A549 (cell line): Measurements from ENCODE around the gene ELOVL4. TPM values are rescaled to one million over a fixed set of nuclear protein-coding genes. Genes with fewer than 3 reads are reported as not detected.

Source experiments
- ATAC-seq, 2 experiments: fragments of 200-7000 bp in 1 of 2; fragments of >200 bp in 1 of 2; cut with Nextera tagmentation in 1 of 2; cut with Tn5 transposase in 1 of 2; 3 replicates each; pipeline versions ENCODE4 v1.8.0 to v1.9.1; 2018 to 2020; ENCODE audit warnings: mild to moderate bottlenecking in 1 of 2, moderate library complexity in 1 of 2
- CTCF ChIA-PET: fragments of 300-600 bp; sonication (Branson Sonifier 250); formaldehyde crosslinking; extraction: SDS; loops from one replicate; lab custom pipeline; 2021; ENCODE audit warnings: antibody characterized with exemption, inconsistent platforms; lab: Yijun Ruan, JAX
- POLR2A ChIA-PET: fragments of 350-600 bp; formaldehyde crosslinking; extraction: SDS; loops from one replicate; lab custom pipeline; 2021; ENCODE audit warnings: antibody characterized with exemption, inconsistent platforms; lab: Yijun Ruan, JAX
- DNase-seq, 2 experiments: peaks; one replicate each; pipeline versions ENCODE4 v3.0.0 to v3.0.0-alpha.2; 2011 to 2016; ENCODE audit warnings: low read depth in 1 of 2, low spot score in 1 of 2
- FAIRE-seq: peaks from 2 replicates; lab custom pipeline; 2011; peaks lifted over from hg19 to GRCh38; lab: Jason Lieb, UNC
- H3K27ac ChIP-seq, 2 experiments: fragments of >200 bp; sonication (Bioruptor Twin); formaldehyde crosslinking; 3 replicates each; pipeline ENCODE4 v1.5.1; 2016 to 2017
- H3K4me1 ChIP-seq: fragments of >200 bp; sonication (Bioruptor Twin); formaldehyde crosslinking; 3 replicates; pipeline ENCODE4 v1.6.1; 2016
- H3K4me2 ChIP-seq: fragments of >200 bp; sonication (Bioruptor Twin); formaldehyde crosslinking; 3 replicates; pipeline ENCODE4 v1.6.1; 2016
- H3K4me3 ChIP-seq: fragments of >200 bp; sonication (Bioruptor Twin); formaldehyde crosslinking; 3 replicates; pipeline ENCODE4 v1.5.1; 2016
- H3K9me3 ChIP-seq: fragments of >200 bp; sonication (Bioruptor Twin); formaldehyde crosslinking; 3 replicates; pipeline ENCODE4 v1.6.1; 2016
- BCL3 ChIP-seq: fragments of >200 bp; sonication (Bioruptor Twin); formaldehyde crosslinking; IDR thresholded peaks from 3 replicates; pipeline ENCODE4 v1.6.1; 2016
- CBX2 ChIP-seq: fragments of 200-600 bp; sonication (generic); IDR thresholded peaks from 2 replicates; pipeline ENCODE4 v1.6.1; 2016; ENCODE audit warnings: low read depth, mild to moderate bottlenecking, borderline replicate concordance
- EHMT2 ChIP-seq: fragments of 200-600 bp; sonication (generic); IDR thresholded peaks from 2 replicates; pipeline ENCODE4 v1.6.1; 2016; ENCODE audit warnings: antibody characterized with exemption, low read depth, mild to moderate bottlenecking, moderate library complexity
- FOSB ChIP-seq: fragments of 250-450 bp; sonication (Bioruptor Pico); IDR thresholded peaks from 2 replicates; pipeline ENCODE4 v1.5.0; 2020; ENCODE audit warnings: mild to moderate bottlenecking, moderate library complexity
- FOSL2 ChIP-seq, 2 experiments: fragments of 450-650 bp in 1 of 2; fragments of >200 bp in 1 of 2; sonication (Bioruptor Twin) in 1 of 2; formaldehyde crosslinking; IDR thresholded peaks; 2 replicates each; pipeline versions ENCODE4 v1.5.0 to v1.6.1; 2016 to 2020; ENCODE audit warnings: mild to moderate bottlenecking in 1 of 2, moderate library complexity in 1 of 2
- HEYL ChIP-seq: fragments of 250-450 bp; sonication (Bioruptor Pico); IDR thresholded peaks from 2 replicates; pipeline ENCODE4 v1.8.0; 2021; ENCODE audit warnings: mild to moderate bottlenecking, moderate library complexity
- HOXA7 ChIP-seq: fragments of 250-450 bp; sonication (Bioruptor Pico); IDR thresholded peaks from 2 replicates; pipeline ENCODE4 v1.5.0; 2020; ENCODE audit warnings: mild to moderate bottlenecking, moderate library complexity
- HOXB5 ChIP-seq: fragments of 250-450 bp; sonication (Bioruptor Pico); IDR thresholded peaks from 2 replicates; pipeline ENCODE4 v1.5.0; 2020; ENCODE audit warnings: mild to moderate bottlenecking, moderate library complexity
- KDM1A ChIP-seq: fragments of 200-600 bp; sonication (generic); IDR thresholded peaks from 2 replicates; pipeline ENCODE4 v1.6.1; 2016; ENCODE audit warnings: low read depth, mild to moderate bottlenecking
- MYC ChIP-seq: IDR thresholded peaks from 2 replicates; pipeline ENCODE4 v1.6.1; 2012; ENCODE audit warnings: mild to moderate bottlenecking, inconsistent platforms, low read length, improper control_type of control experiment, borderline replicate concordance
- NFE2L2 ChIP-seq: fragments of 150-350 bp; conservative IDR thresholded peaks from 2 replicates; pipeline ENCODE4 v1.6.1; 2014; ENCODE audit warnings: low read length
- NPAS2 ChIP-seq: fragments of 250-450 bp; sonication (Bioruptor Pico); IDR thresholded peaks from 2 replicates; pipeline ENCODE4 v1.8.0; 2022; ENCODE audit warnings: mild to moderate bottlenecking, moderate library complexity, borderline replicate concordance
- RAD21 ChIP-seq, 2 experiments: fragments of >200 bp in 1 of 2; sonication (Bioruptor Twin) in 1 of 2; formaldehyde crosslinking in 1 of 2; IDR thresholded peaks in 1 of 2; conservative IDR thresholded peaks in 1 of 2; 2 replicates in 1 of 2; 3 replicates in 1 of 2; pipeline ENCODE4 v1.6.1; 2012 to 2018; ENCODE audit warnings: inconsistent platforms in 1 of 2
- REST ChIP-seq: fragments of 200-600 bp; sonication (generic); IDR thresholded peaks from 2 replicates; pipeline ENCODE4 v1.6.1; 2016; ENCODE audit warnings: antibody characterized with exemption, mild to moderate bottlenecking, moderate library complexity
- RFX5 ChIP-seq: fragments of 450-650 bp; IDR thresholded peaks from 2 replicates; pipeline ENCODE4 v1.7.1; 2014; ENCODE audit warnings: antibody characterized with exemption, mild to moderate bottlenecking, moderate library complexity
- RNF2 ChIP-seq: fragments of 200-600 bp; sonication (generic); IDR thresholded peaks from 2 replicates; pipeline ENCODE4 v1.6.1; 2016; ENCODE audit warnings: low read depth, mild to moderate bottlenecking, antibody characterized with exemption, moderate library complexity, borderline replicate concordance
- SMC3 ChIP-seq: fragments of >200 bp; sonication (Bioruptor Twin); formaldehyde crosslinking; IDR thresholded peaks from 3 replicates; pipeline ENCODE4 v1.6.1; 2018; ENCODE audit warnings: inconsistent platforms
- TFCP2L1 ChIP-seq: fragments of 250-450 bp; sonication (Bioruptor Pico); IDR thresholded peaks from 2 replicates; pipeline ENCODE4 v1.5.0; 2021; ENCODE audit warnings: mild to moderate bottlenecking
- ZNF302 ChIP-seq: fragments of 250-450 bp; sonication (Bioruptor Pico); IDR thresholded peaks from 2 replicates; pipeline ENCODE4 v1.9.0; 2021; ENCODE audit warnings: inconsistent platforms, mild to moderate bottlenecking, moderate library complexity
- WGBS: methylation state at CpG from one replicate; pipeline ENCODE4 v1.1.6; 2017; ENCODE audit errors: missing lambda C conversion rate; 5-methylcytosine and 5-hydroxymethylcytosine counted together
- polyA plus RNA-seq, 4 experiments: library from polyadenylated mRNA; depleted of rRNA in 3 of 4; stranded (reverse); fragments of >200 nt; fragmentation: RNase III in 1 of 4; extraction: RNeasy Plus Mini Kit Qiagen cat#74134 plus additional on column Dnase treatment in 1 of 4; gene quantifications; 2 replicates in 3 of 4; 3 replicates in 1 of 4; pipeline ENCODE4 v1.2.3, GENCODE V29; 2011 to 2017

ELOVL4 gene
- polyA plus RNA-seq, 2 of the 4 experiments (the other 2 are of a cell fraction): 0.70 to 1.1 TPM

- TF ChIP-seq EHMT2 (no peak), TFCP2L1 (CRISPR knock-in tag) (no peak), ZNF302 (CRISPR knock-in tag) (no peak), RNF2 (no peak), NPAS2 (CRISPR knock-in tag) (no peak), RFX5 (no peak), FOSL2 (IDR thresholded peaks at IDR 0.05) (no peak), FOSL2 (CRISPR knock-in tag; IDR thresholded peaks at IDR 0.05) (no peak), NFE2L2 (no peak), RAD21 (conservative IDR thresholded peaks at IDR 0.05 in 1 of 2, IDR thresholded peaks at IDR 0.05 in 1 of 2) (no peak), FOSB (CRISPR knock-in tag) (no peak), BCL3 (no peak)
- TF ChIP-seq, all 56 proteins: peak for 0
- FAIRE-seq (no peak), DNase-seq (no peak), ATAC-seq (no peak)
- Histone ChIP-seq H3K4me1 (no peaks in the 10 kb centered on the region), H3K4me3 (no peak overlapping the region), H3K9me3 (no peaks in the 10 kb centered on the region), H3K27ac (no peak overlapping the region), H3K4me2 (no peak overlapping the region)
- CTCF ChIA-PET: interaction anchor here (1.0 kb wide), 1 partner anchor 26 kb away, joined by 3 read pairs; no protein-coding TSS in a partner anchor
- POLR2A ChIA-PET: no interaction called here
These were observed 51.8 kb downstream of the ELOVL4 start for GRCh38 chr6:79895382-79896074.

- ATAC-seq: no peak
- FAIRE-seq: no peak
- Histone ChIP-seq H3K27ac (no peak overlapping the region), H3K4me2 (no peak overlapping the region), H3K9me3 (no peaks in the 10 kb centered on the region), H3K4me3 (no peak overlapping the region), H3K4me1 (no peaks in the 10 kb centered on the region)
- ChIA-PET POLR2A (no interaction called here), CTCF (no interaction called here)
- WGBS: 0% methylated on average over 1 of the region's 1 CpG
- TF ChIP-seq HOXB5 (CRISPR knock-in tag): no peak
- TF ChIP-seq TFCP2L1 (CRISPR knock-in tag): no peak
- no peak for TF ChIP-seq ZNF302 (CRISPR knock-in tag)
- no peak for TF ChIP-seq REST
- no peak for TF ChIP-seq HEYL
- TF ChIP-seq MYC: no peak
- TF ChIP-seq SMC3: no peak
- no peak for TF ChIP-seq BCL3
- TF ChIP-seq KDM1A: no peak
- TF ChIP-seq HOXA7 (CRISPR knock-in tag): no peak
- TF ChIP-seq CBX2: no peak
- no peak for TF ChIP-seq NPAS2 (CRISPR knock-in tag)
- DNase-seq: no peak
These were observed 52.4 kb downstream of the ELOVL4 start for GRCh38 chr6:79894939-79895338.
